ENCODE measurements around the gene ELFN2. TPM values are rescaled to one million over a fixed set of nuclear protein-coding genes. Genes with fewer than 3 reads are reported as not detected.

ELFN2 gene
- total and polyA plus RNA-seq, 3 experiments from 2014 or later = 0.02 to 0.20 (median 0.09) TPM

GRCh38 chr22:37428649-37429586, 1.6 kb upstream of the ELFN2 start:
- ChIA-PET CTCF (interaction anchor here (0.6 to 4.1 kb wide), 20 partner anchors 9 to 190 kb away, joined by 3 to 17 read pairs (median 4); partner anchors contain the start of genes MFNG and RAC2), POLR2A (no interaction called here)
- Mint-ChIP-seq H3K27me3 (peaks cover 61 to 78% of the 10 kb centered on the region in 2 donors), H3K4me1 (peaks cover 3 to 22% (median 6%) of the 10 kb centered on the region in 3 donors), H3K27ac (peak overlapping the region in 1 of 8 donors; percentile 7), H3K9me3 (peaks cover 0 to 3% (median 0%) of the 10 kb centered on the region in 5 donors), H3K4me3 (peak overlapping the region in 3 of 7 donors; percentile 6 to 55 (median 32)), H3K36me3 (peaks cover 0 to 21% (median 0%) of the 10 kb centered on the region in 3 donors)
- H3K36me3 ChIP-seq (ENCODE audit: insufficient read depth, low read length) = no peaks in the 10 kb centered on the region
- DNase-seq = peak; percentile 42 to 73 (median 51)
- peaks cover 31% of the 10 kb centered on the region for H3K27me3 ChIP-seq (ENCODE audit: insufficient read depth, low read length, poor library complexity, severe bottlenecking)
- peaks cover 6% of the 10 kb centered on the region for H3K4me1 ChIP-seq (ENCODE audit: insufficient read depth, low read length)
- no peaks in the 10 kb centered on the region for H3K9me3 ChIP-seq (ENCODE audit: low read length)
- no peak overlapping the region for H3K4me3 ChIP-seq (ENCODE audit: low read length)
- H3K27ac ChIP-seq (ENCODE audit: low read depth, low read length) = no peak overlapping the region

GRCh38 chr22:37427711-37428635, 694 bp upstream of the ELFN2 start:
- Mint-ChIP-seq H3K27me3 (peaks cover 61 to 72% of the 10 kb centered on the region in 2 donors), H3K27ac (peak overlapping the region in 1 of 8 donors; percentile 38)
- H3K27ac ChIP-seq (ENCODE audit: low read depth, low read length) = no peak overlapping the region

GRCh38 chr22:37426706-37427134, 559 bp downstream of the ELFN2 start:
- Mint-ChIP-seq H3K27ac (no peak overlapping the region), H3K27me3 (peaks cover 51 to 64% of the 10 kb centered on the region in 2 donors), H3K4me1 (peaks cover 3 to 22% (median 6%) of the 10 kb centered on the region in 3 donors), H3K4me3 (peak overlapping the region in 6 of 7 donors; percentile 49 to 83 (median 65)), H3K36me3 (peaks cover 0 to 9% (median 0%) of the 10 kb centered on the region in 3 donors), H3K9me3 (no peaks in the 10 kb centered on the region)
- Histone ChIP-seq H3K36me3 (ENCODE audit: insufficient read depth, low read length) (no peaks in the 10 kb centered on the region), H3K27me3 (ENCODE audit: insufficient read depth, low read length, poor library complexity, severe bottlenecking) (peaks cover 30% of the 10 kb centered on the region), H3K9me3 (ENCODE audit: low read length) (no peaks in the 10 kb centered on the region), H3K4me3 (ENCODE audit: low read length) (no peak overlapping the region), H3K4me1 (ENCODE audit: insufficient read depth, low read length) (peaks cover 6% of the 10 kb centered on the region), H3K27ac (ENCODE audit: low read depth, low read length) (no peak overlapping the region)
- DNase-seq = no peak
- POLR2A ChIA-PET = interaction anchor here (0.6 kb wide), 1 partner anchor 937 kb away, joined by 4 read pairs; no protein-coding TSS in a partner anchor
- CTCF ChIA-PET = interaction anchor here (1.4 kb wide), 1 partner anchor 109 kb away, joined by 3 read pairs; no protein-coding TSS in a partner anchor

More at GRCh38 chr22:37427711-37428635, 694 bp upstream of the ELFN2 start:
- H3K27me3 ChIP-seq (ENCODE audit: insufficient read depth, low read length, poor library complexity, severe bottlenecking) = peaks cover 30% of the 10 kb centered on the region
- CTCF ChIA-PET = interaction anchor here (1.0 to 4.1 kb wide), 14 partner anchors 30 to 190 kb away, joined by 3 to 17 read pairs (median 5); partner anchors contain the start of gene RAC2
- Mint-ChIP-seq H3K4me1 (peaks cover 3 to 22% (median 6%) of the 10 kb centered on the region in 3 donors), H3K36me3 (peaks cover 0 to 21% (median 0%) of the 10 kb centered on the region in 3 donors), H3K4me3 (peak overlapping the region in 6 of 7 donors; percentile 44 to 78 (median 50)), H3K9me3 (peaks cover 0 to 3% (median 0%) of the 10 kb centered on the region in 5 donors)
- POLR2A ChIA-PET = no interaction called here
- DNase-seq = no peak
- H3K4me3 ChIP-seq (ENCODE audit: low read length) = no peak overlapping the region
- no peaks in the 10 kb centered on the region for H3K9me3 ChIP-seq (ENCODE audit: low read length)
- peaks cover 6% of the 10 kb centered on the region for H3K4me1 ChIP-seq (ENCODE audit: insufficient read depth, low read length)
- no peaks in the 10 kb centered on the region for H3K36me3 ChIP-seq (ENCODE audit: insufficient read depth, low read length)

- DNase-seq = no peak
- H3K9me3 Mint-ChIP-seq = no peaks in the 10 kb centered on the region
- H3K4me1 Mint-ChIP-seq = peaks cover 3 to 22% (median 7%) of the 10 kb centered on the region in 3 donors
- no peak overlapping the region for H3K27ac ChIP-seq (ENCODE audit: low read depth, low read length)
- peaks cover 30% of the 10 kb centered on the region for H3K27me3 ChIP-seq (ENCODE audit: insufficient read depth, low read length, poor library complexity, severe bottlenecking)
- peaks cover 6% of the 10 kb centered on the region for H3K4me1 ChIP-seq (ENCODE audit: insufficient read depth, low read length)
- H3K4me3 ChIP-seq (ENCODE audit: low read length) = no peak overlapping the region
- ChIA-PET POLR2A (interaction anchor here (0.6 kb wide), 1 partner anchor 936 kb away, joined by 4 read pairs; no protein-coding TSS in a partner anchor), CTCF (interaction anchor here (1.4 to 2.3 kb wide), 2 partner anchors 108 to 110 kb away, joined by 3 to 5 read pairs; no protein-coding TSS in a partner anchor)
- H3K9me3 ChIP-seq (ENCODE audit: low read length) = no peaks in the 10 kb centered on the region
- peak overlapping the region; percentile 15 to 83 (median 52) for H3K4me3 Mint-ChIP-seq
- no peak overlapping the region for H3K27ac Mint-ChIP-seq
- H3K27me3 Mint-ChIP-seq = peaks cover 45 to 64% of the 10 kb centered on the region in 2 donors
- peaks cover 0 to 5% (median 0%) of the 10 kb centered on the region in 3 donors for H3K36me3 Mint-ChIP-seq
- H3K36me3 ChIP-seq (ENCODE audit: insufficient read depth, low read length) = no peaks in the 10 kb centered on the region
Measured at GRCh38 chr22:37425800-37426705, 1.2 kb downstream of the ELFN2 start.

- ChIA-PET CTCF (interaction anchor here (1.4 to 2.3 kb wide), 2 partner anchors 107 to 109 kb away, joined by 3 to 5 read pairs; no protein-coding TSS in a partner anchor), POLR2A (no interaction called here)
- no peaks in the 10 kb centered on the region for H3K36me3 ChIP-seq (ENCODE audit: insufficient read depth, low read length)
- peaks cover 30% of the 10 kb centered on the region for H3K27me3 ChIP-seq (ENCODE audit: insufficient read depth, low read length, poor library complexity, severe bottlenecking)
- Mint-ChIP-seq H3K4me3 (peak overlapping the region in 4 of 7 donors; percentile 28 to 77 (median 42)), H3K36me3 (no peaks in the 10 kb centered on the region), H3K9me3 (no peaks in the 10 kb centered on the region), H3K27ac (no peak overlapping the region), H3K4me1 (peaks cover 5 to 26% (median 14%) of the 10 kb centered on the region in 3 donors), H3K27me3 (peaks cover 39 to 64% of the 10 kb centered on the region in 2 donors)
- DNase-seq = no peak
- H3K9me3 ChIP-seq (ENCODE audit: low read length) = no peaks in the 10 kb centered on the region
- no peak overlapping the region for H3K27ac ChIP-seq (ENCODE audit: low read depth, low read length)
- H3K4me1 ChIP-seq (ENCODE audit: insufficient read depth, low read length) = peaks cover 9% of the 10 kb centered on the region
- no peak overlapping the region for H3K4me3 ChIP-seq (ENCODE audit: low read length)
Measured at GRCh38 chr22:37425369-37425768, 1.9 kb downstream of the ELFN2 start.

GRCh38 chr22:37423283-37423682, 4.0 kb downstream of the ELFN2 start:
- Mint-ChIP-seq H3K36me3 (no peaks in the 10 kb centered on the region), H3K27ac (no peak overlapping the region), H3K9me3 (no peaks in the 10 kb centered on the region), H3K4me1 (peaks cover 10 to 29% (median 24%) of the 10 kb centered on the region in 3 donors), H3K4me3 (no peak overlapping the region), H3K27me3 (peaks cover 36 to 63% of the 10 kb centered on the region in 2 donors)
- CTCF ChIA-PET = no interaction called here
- Histone ChIP-seq H3K27me3 (ENCODE audit: insufficient read depth, low read length, poor library complexity, severe bottlenecking) (peaks cover 12% of the 10 kb centered on the region), H3K27ac (ENCODE audit: low read depth, low read length) (no peak overlapping the region), H3K36me3 (ENCODE audit: insufficient read depth, low read length) (no peaks in the 10 kb centered on the region), H3K9me3 (ENCODE audit: low read length) (no peaks in the 10 kb centered on the region), H3K4me1 (ENCODE audit: insufficient read depth, low read length) (peaks cover 11% of the 10 kb centered on the region), H3K4me3 (ENCODE audit: low read length) (no peak overlapping the region)
- POLR2A ChIA-PET = no interaction called here
- no peak for DNase-seq

Measured in CD8-positive, alpha-beta memory T cell (primary cell).